Choroid plexus epithelial cell (primary cell): ENCODE data around the gene SPIRE2.
"Not testable (repeated sequence)": the region's sequence is repeated elsewhere in the genome, so short reads cannot be mapped to it uniquely, and the experiment has no call there.

Experiments used
- DNase-seq: peaks from one replicate; pipeline ENCODE4 v3.0.0-alpha.2; 2010; ENCODE audit warnings: low read depth
- H3K4me3 ChIP-seq: 2 replicates; pipeline ENCODE4 v1.5.1; 2011; ENCODE audit warnings: low read depth, mild to moderate bottlenecking, control low read depth, low read length, moderate library complexity
- TF ChIP-seq, protein P1 (sequence below): conservative IDR thresholded peaks from 2 replicates; pipeline ENCODE4 v1.5.1; 2011; ENCODE audit warnings: low read depth, mild to moderate bottlenecking, control low read depth, inconsistent platforms, low read length, moderate library complexity

Gene SPIRE2

DNA sequence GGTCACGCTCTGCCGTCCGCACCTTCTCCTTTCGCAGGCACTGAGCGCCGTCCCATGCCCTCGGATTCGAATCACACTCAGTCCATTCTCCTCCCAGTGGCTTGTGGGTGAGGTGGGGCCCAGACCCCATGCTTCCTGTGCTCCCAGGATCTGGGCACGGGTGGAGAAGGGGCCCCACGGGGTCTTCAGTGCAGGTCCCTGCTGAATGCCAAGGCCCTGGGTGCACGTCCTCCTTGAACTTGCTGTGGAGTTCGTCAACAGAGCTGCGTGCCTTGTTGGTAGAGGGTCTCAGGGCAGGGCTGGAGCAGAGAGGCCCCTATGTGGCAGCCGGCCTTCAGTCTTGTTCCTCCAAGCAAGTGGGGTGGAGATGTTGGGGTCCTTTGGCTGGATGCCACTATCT, 83.1 kb downstream of the SPIRE2 start:
- H3K4me3 ChIP-seq, result no peak overlapping the region
- DNase-seq, result no peak
- TF ChIP-seq, protein P1, sequence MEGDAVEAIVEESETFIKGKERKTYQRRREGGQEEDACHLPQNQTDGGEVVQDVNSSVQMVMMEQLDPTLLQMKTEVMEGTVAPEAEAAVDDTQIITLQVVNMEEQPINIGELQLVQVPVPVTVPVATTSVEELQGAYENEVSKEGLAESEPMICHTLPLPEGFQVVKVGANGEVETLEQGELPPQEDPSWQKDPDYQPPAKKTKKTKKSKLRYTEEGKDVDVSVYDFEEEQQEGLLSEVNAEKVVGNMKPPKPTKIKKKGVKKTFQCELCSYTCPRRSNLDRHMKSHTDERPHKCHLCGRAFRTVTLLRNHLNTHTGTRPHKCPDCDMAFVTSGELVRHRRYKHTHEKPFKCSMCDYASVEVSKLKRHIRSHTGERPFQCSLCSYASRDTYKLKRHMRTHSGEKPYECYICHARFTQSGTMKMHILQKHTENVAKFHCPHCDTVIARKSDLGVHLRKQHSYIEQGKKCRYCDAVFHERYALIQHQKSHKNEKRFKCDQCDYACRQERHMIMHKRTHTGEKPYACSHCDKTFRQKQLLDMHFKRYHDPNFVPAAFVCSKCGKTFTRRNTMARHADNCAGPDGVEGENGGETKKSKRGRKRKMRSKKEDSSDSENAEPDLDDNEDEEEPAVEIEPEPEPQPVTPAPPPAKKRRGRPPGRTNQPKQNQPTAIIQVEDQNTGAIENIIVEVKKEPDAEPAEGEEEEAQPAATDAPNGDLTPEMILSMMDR, result no peak

DNA sequence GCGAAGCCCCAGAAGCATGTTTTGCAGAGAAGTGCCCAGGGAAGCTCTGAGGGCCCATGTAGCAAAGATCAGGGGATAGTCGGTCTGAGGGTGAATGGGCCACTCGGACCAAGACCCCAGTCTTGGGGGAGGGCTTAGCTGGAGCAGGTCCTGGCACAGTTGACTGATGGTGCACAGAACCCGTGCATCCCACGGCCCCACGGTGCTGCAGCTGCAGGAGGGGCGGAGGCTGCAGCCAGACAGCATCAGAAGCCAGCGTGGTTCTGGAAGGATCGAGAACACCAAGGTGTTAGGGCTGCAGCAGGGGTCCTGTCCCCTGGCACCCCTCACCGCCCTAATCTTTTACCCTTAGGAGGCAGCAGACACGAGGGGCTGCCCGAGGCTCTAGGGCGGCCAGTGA, 83.9 kb downstream of the SPIRE2 start:
- no peak overlapping the region for H3K4me3 ChIP-seq
- no peak for DNase-seq
- TF ChIP-seq, protein P1, result no peak

DNA sequence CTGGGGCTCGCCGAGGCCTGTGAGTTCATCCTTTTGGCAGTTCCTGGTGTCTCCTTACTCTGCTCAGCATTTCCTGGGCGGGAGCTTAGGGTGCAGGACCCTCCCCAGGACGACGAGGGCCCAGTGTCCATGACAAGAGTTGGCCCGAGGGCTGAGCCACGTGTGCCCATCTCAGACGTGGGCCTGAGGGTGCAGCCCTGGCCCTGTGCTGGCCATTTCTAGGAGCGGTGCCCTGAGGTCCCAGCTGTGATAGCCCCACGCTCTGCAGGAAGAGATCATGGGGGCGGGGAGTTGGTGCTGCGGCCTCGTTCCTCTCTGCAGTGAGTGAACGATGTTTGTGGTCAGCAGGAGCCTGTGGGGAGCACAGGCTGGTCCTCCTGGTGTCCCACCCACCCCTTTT, 84.4 kb downstream of the SPIRE2 start:
- no peak for DNase-seq
- H3K4me3 ChIP-seq, result no peak overlapping the region
- TF ChIP-seq, protein P1, result no peak

DNA sequence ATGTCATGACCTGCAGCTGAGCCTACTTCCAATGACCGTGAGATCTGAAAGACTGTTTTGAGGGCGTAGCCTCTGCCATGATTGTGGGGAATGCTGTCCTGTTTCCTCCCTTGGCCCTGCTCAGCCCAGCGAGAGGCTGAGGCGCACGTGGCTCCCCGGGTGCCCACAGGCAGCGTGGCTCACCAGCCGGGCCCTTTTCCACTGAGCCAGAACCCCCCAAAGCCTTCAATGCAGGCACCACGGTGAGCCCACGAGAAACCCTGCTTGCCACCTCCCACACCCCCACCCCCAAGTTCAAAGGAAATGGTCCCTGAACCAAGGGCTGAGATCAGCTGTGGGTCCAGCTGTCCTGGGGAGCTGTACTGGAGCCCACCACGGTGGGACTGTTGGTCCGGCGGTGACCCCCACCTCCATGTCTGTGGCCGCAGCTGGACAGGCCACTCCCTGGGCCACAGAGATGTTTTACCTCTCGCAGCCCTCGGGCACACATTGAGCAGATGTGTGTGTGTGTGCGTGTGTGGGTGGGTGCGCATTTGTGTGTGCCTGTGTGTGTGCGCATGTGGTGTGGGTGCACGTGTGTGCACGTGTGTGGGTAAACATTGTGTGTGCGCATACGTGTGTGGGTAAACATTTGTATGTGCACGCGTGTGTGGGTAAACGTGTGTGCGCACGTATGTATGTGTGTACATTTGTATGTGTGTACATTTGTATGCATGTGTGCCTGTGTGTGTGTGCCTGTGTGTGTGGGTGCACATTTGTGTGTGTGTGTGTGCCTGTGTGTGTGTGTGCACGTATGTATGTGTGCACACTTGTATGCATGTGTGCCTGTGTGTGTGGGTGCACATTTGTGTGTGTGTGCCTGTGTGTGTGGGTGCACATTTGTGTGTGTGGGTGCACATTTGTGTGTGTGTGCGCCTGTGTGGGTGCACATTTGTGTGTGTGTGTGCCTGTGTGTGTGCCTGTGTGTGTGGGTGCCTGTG, 85.4 kb downstream of the SPIRE2 start:
- no peak for DNase-seq
- H3K4me3 ChIP-seq, result no peak overlapping the region
- TF ChIP-seq, protein P1, result no peak

DNA sequence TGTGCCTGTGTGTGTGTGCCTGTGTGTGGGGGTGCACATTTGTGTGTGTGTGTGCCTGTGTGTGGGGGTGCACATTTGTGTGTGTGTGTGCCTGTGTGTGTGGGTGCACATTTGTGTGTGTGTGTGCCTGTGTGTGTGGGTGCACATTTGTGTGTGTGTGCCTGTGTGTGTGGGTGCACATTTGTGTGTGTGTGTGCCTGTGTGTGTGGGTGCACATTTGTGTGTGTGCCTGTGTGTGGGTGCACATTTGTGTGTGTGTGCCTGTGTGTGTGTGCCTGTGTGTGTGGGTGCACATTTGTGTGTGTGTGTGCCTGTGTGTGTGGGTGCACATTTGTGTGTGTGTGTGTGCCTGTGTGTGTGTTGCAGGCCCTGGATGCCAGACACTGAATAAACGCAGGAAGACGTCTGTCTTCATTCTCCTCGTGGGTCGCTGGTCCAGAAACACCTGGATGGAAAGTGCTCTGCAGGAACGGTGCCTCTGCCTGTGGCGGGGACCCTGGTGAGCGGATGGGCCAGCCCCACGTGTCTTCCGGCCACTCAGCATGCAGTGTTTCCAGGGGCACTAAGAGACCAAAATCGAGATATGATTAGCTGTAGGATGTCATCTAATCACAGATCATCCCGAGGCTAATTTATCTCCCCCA, 86.5 kb downstream of the SPIRE2 start:
- DNase-seq, result not testable (repeated sequence)

DNA sequence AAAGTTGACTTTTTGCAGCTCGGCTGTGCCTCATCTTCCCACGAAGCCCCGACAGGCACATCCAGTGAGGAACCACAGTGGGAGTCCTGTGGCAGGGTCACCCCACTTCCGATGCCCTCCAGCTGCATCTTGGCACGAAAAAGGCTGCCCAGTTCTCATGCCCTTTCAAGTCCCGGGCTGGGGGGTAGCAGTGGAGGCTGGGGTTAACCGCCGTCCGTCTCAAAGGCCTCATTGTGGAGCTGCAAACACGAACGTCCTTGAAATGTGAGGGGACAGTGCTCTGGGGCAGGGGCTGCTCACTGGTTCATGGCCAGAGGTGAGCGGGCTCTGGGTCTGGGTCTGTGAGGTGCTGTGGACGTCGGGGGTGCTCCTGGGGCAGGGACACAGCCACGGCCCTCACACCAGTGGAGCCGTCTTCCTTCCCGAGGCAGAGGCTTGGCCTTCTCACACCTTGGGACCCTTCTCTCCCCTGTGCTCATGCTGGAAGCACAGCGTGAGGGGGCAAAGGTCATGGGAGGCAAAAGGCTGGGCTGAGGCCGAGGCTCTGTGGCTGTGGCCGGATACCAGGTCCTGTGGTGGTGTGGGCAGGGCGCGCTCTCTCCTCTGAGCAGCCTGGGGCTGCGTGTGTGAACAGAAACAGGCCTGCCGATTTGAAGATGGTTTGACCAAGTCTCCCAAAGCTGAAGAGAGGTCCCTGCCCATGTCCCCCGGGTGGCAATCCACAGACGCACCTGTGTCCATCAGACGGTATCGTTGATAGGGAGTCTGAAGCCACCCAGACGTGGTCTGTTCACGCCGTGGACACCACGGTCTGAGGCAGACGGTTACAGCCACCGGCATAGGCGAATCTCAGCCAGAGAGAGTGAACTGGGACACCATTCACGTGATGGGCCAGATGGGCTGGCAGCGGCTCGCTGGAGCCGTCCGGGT, 87.3 kb downstream of the SPIRE2 start:
- TF ChIP-seq, protein P1, result no peak
- H3K4me3 ChIP-seq, result no peak overlapping the region
- DNase-seq, result no peak

More for the DNA sequence above, 86.5 kb downstream of the SPIRE2 start:
- not testable (repeated sequence) for H3K4me3 ChIP-seq
